ENCODE data around the gene CHCHD6. TPM values are rescaled to one million over a fixed set of nuclear protein-coding genes. Genes with fewer than 3 reads are reported as not detected.

Gene CHCHD6
- polyA plus RNA-seq, 1 donor from 2014 or later, result 102 TPM

- no peaks in the 10 kb centered on the region for H4K20me1 ChIP-seq (ENCODE audit: insufficient read depth)
- no peak overlapping the region for H3K9ac ChIP-seq (ENCODE audit: low read length)
- TF ChIP-seq RAD21 (conservative IDR thresholded peaks at IDR 0.05), result no peak
- no peak for TF ChIP-seq CTCF (IDR thresholded peaks at IDR 0.05; ENCODE audit: poor library complexity, severe bottlenecking)
- TF ChIP-seq MXI1 (conservative IDR thresholded peaks at IDR 0.05; ENCODE audit: poor library complexity, severe bottlenecking), result no peak
- no peak for TF ChIP-seq POLR2AphosphoS5 (IDR thresholded peaks at IDR 0.05)
- no peak for TF ChIP-seq SMC3 (conservative IDR thresholded peaks at IDR 0.05; ENCODE audit: poor library complexity)
- no peak for TF ChIP-seq EP300 (conservative IDR thresholded peaks at IDR 0.05; ENCODE audit: poor library complexity, severe bottlenecking)
- TF ChIP-seq TAF1 (IDR thresholded peaks at IDR 0.05; ENCODE audit: low read depth), result no peak
- no peak for TF ChIP-seq REST (IDR thresholded peaks at IDR 0.05; ENCODE audit: borderline replicate concordance)
- TF ChIP-seq EZH2 (IDR thresholded peaks at IDR 0.05; ENCODE audit: borderline replicate concordance, insufficient read depth, low read length, poor library complexity, severe bottlenecking), result no peak
- H2AFZ ChIP-seq (ENCODE audit: low read depth, low read length), result no peak overlapping the region
- H3F3A ChIP-seq (ENCODE audit: insufficient read depth, low read length, poor library complexity, severe bottlenecking), result no peaks in the 10 kb centered on the region
- H3K27me3 ChIP-seq (ENCODE audit: insufficient read depth, low read depth, low read length), result no peaks in the 10 kb centered on the region
- H3K9me2 ChIP-seq (ENCODE audit: insufficient read depth, low read length), result no peaks in the 10 kb centered on the region
- H3K4me2 ChIP-seq (ENCODE audit: low read length), result no peak overlapping the region
- no peaks in the 10 kb centered on the region for H3K79me2 ChIP-seq (replicated peaks; ENCODE audit: insufficient read depth, low read length)
- H3K36me3 ChIP-seq (ENCODE audit: insufficient read depth, low read length), result no peaks in the 10 kb centered on the region
- peaks cover 10% of the 10 kb centered on the region for H3K9me3 ChIP-seq (ENCODE audit: low read length)
- H3K27ac ChIP-seq (ENCODE audit: low read length), result no peak overlapping the region
- H3K4me3 ChIP-seq (ENCODE audit: low read length), result no peak overlapping the region
Observed at GRCh38 chr3:126663257-126663656, 40.8 kb upstream of the CHCHD6 start.

GRCh38 chr3:126663750-126664149 lies 40.3 kb upstream of the CHCHD6 start:
- Histone ChIP-seq H3K9me2 (ENCODE audit: insufficient read depth, low read length) (no peaks in the 10 kb centered on the region), H3K79me2 (replicated peaks; ENCODE audit: insufficient read depth, low read length) (no peaks in the 10 kb centered on the region), H3K36me3 (ENCODE audit: insufficient read depth, low read length) (no peaks in the 10 kb centered on the region), H3K4me3 (ENCODE audit: low read length) (no peak overlapping the region), H3K27ac (ENCODE audit: low read length) (no peak overlapping the region), H3K4me2 (ENCODE audit: low read length) (no peak overlapping the region), H4K20me1 (ENCODE audit: insufficient read depth) (no peaks in the 10 kb centered on the region), H2AFZ (ENCODE audit: low read depth, low read length) (no peak overlapping the region), H3K9ac (ENCODE audit: low read length) (no peak overlapping the region), H3K27me3 (ENCODE audit: insufficient read depth, low read depth, low read length) (no peaks in the 10 kb centered on the region), H3F3A (ENCODE audit: insufficient read depth, low read length, poor library complexity, severe bottlenecking) (no peaks in the 10 kb centered on the region), H3K9me3 (ENCODE audit: low read length) (peaks cover 6% of the 10 kb centered on the region)
- TF ChIP-seq EZH2 (IDR thresholded peaks at IDR 0.05; ENCODE audit: borderline replicate concordance, insufficient read depth, low read length, poor library complexity, severe bottlenecking) (no peak), POLR2AphosphoS5 (IDR thresholded peaks at IDR 0.05) (no peak), MXI1 (conservative IDR thresholded peaks at IDR 0.05; ENCODE audit: poor library complexity, severe bottlenecking) (no peak), TAF1 (IDR thresholded peaks at IDR 0.05; ENCODE audit: low read depth) (no peak), REST (IDR thresholded peaks at IDR 0.05; ENCODE audit: borderline replicate concordance) (no peak), CTCF (IDR thresholded peaks at IDR 0.05; ENCODE audit: poor library complexity, severe bottlenecking) (no peak), EP300 (conservative IDR thresholded peaks at IDR 0.05; ENCODE audit: poor library complexity, severe bottlenecking) (no peak), RAD21 (conservative IDR thresholded peaks at IDR 0.05) (no peak), SMC3 (conservative IDR thresholded peaks at IDR 0.05; ENCODE audit: poor library complexity) (no peak)

Data from neural cell (in vitro differentiated cells).